LHCN-M2 (cell line): ENCODE measurements around the gene PAN3. TPM values are rescaled to one million over a fixed set of nuclear protein-coding genes. Genes with fewer than 3 reads are reported as not detected.
"Not testable (repeated sequence)": the region's sequence is repeated elsewhere in the genome, so short reads cannot be mapped to it uniquely, and the experiment has no call there.

Experiments
- DNase-seq: peaks from one replicate; pipeline ENCODE4 v3.0.0-alpha.2; 2012; ENCODE audit warnings: low read depth
- polyA plus RNA-seq: library from polyadenylated mRNA; unstranded; fragments of >200 nt; gene quantifications from one replicate; pipeline ENCODE4 v1.2.1, GENCODE V29; 2012; ENCODE audit warnings: missing spikeins
- total RNA-seq: library from RNA; depleted of rRNA; stranded (reverse); fragments of >200 nt; gene quantifications from 2 replicates; pipeline ENCODE4 v1.2.3, GENCODE V29; 2014; rRNA removed

The PAN3 gene, protein sequence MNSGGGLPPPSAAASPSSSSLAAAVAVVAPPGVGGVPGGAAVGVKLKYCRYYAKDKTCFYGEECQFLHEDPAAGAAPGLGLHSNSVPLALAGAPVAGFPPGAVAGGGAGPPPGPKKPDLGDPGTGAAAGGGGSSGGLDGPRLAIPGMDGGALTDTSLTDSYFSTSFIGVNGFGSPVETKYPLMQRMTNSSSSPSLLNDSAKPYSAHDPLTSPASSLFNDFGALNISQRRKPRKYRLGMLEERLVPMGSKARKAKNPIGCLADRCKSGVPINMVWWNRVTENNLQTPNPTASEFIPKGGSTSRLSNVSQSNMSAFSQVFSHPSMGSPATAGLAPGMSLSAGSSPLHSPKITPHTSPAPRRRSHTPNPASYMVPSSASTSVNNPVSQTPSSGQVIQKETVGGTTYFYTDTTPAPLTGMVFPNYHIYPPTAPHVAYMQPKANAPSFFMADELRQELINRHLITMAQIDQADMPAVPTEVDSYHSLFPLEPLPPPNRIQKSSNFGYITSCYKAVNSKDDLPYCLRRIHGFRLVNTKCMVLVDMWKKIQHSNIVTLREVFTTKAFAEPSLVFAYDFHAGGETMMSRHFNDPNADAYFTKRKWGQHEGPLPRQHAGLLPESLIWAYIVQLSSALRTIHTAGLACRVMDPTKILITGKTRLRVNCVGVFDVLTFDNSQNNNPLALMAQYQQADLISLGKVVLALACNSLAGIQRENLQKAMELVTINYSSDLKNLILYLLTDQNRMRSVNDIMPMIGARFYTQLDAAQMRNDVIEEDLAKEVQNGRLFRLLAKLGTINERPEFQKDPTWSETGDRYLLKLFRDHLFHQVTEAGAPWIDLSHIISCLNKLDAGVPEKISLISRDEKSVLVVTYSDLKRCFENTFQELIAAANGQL
- 10.6 and 13.0 TPM in 2 replicates for total RNA-seq
- polyA plus RNA-seq, result 3.8 TPM

DNA sequence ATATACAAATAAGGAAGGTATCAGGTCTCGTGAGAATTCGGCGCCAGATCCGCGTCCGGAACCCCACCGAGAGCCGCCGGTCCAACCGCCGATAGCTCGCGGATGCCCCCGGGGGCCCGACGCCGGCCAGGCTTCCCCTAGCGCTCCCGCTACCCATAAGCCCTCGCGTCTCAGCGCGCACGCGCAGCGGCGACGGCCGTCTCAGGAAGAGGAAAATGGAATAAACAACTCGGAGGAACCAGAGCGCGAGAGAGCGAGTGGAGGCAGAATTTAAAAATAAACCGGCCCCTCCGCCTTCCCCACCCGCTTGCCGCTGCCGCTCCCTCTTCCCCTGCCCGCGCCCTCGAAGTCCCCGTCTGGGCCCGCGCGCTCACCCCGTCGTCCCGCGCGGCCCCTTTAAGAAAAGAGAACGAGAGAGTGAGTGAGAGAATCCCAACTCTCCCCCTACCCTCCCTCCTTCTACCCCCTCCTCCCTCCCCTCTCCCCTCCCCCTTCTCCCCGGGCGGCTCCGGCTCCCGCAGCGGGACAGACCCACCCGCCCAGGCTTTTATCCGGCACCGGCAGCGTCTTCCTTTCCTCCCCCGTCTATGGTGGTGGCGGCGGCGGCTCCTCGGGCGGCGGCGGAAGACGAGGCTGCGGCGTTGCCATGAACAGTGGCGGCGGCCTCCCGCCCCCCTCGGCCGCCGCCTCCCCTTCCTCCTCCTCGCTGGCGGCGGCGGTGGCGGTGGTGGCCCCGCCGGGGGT is at the start of gene PAN3:
Gene PAN3, plus strand, starts transcription at position 534 of the 744 bp plus-strand sequence. Its CDS starts 113 bp downstream, at position 647.
- DNase-seq, result peak; percentile 88

DNA sequence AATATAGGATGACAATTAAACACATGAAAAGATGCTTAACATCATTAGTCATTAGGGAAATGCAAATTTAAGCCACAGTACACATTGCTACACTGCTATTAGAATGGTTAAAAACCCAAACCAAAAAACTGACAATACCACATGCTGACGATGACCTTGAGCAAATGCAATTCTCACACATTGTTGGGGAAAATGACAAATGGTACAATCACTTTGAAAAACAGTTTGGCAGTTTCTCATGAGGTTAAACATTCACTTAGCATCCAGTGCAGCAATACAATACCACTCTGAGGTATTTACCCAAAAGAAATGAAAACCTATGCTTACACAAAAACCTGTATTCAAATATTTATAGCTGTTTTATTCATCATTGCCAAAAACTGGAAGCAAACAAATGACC is 49.3 kb upstream of the PAN3 start:
- DNase-seq, result no peak

DNA sequence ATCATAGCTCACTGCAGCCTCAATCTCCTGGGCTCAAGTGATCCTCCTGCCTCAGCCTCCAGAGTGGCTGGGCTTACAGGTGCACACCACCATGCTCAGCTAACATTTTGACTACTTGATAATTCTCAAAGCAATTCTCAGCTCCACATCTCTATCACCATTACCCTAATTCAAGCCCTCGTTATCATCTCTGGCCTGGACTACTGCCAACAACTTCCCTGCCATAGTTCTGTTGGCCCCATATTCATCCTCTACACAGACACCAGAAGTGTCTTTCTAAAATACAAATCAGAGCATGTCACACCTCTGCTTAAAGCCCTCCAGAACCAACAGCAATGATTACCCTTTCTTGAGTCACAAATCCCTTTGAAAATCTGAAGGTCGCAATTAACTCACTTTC is 45.9 kb upstream of the PAN3 start:
- no peak for DNase-seq

DNA sequence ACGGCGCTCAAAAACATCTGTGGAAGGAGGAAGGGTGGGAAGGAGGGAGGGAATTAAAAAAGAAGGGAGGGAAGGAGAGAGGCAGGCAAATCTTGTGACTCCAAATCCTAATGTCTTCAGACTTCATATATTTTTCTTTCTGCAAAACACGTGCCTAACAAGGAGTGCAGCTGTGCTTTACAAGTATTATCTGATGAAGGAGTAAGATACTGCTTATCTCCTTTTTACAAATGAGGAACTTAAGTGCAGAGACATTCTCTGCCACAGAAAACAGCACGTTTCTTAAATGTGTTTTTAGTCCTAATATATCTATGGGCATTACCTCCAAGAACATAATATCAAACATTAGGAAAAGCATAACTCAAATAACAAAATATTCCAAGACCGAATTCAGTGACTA is 44.5 kb upstream of the PAN3 start:
- no peak for DNase-seq

DNA sequence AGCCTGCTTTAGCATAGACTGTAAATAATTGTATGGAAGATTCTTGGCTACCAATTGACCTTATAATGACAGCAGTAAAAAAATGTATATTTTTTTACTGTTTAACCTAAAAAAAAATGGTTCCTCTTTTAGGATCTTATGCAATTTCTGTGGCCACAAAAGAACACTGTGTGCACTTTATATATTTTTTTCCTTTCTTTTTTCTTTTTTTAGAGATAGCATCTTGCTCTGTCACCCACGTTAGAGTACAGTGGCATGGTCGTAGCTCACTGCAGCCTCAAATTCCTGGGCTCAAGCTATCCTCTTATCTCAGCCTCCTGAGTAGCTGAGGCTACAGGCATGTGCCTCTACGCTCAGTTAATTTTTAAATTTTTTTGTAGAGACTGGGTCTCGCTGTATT is 44.0 kb upstream of the PAN3 start:
- DNase-seq, result no peak

DNA sequence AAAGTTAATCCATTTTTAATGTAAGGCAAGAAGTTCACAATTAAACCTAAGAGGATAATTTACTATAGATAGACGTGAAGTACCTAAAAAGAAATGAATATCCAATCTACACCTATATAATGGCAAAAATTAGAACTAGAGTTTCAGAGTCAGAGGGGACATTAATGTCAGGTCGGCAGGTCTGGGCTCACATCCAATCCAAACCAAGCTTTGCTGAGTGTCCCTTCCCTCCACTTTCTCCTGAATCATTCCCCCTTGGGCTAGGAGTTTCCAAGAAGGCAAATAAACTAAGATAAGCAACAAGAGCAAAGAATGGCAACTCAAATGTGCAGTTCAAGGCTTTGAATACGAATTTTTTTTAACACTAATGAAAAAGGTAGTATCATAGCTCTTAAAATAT is 40.8 kb upstream of the PAN3 start:
- DNase-seq, result no peak

DNA sequence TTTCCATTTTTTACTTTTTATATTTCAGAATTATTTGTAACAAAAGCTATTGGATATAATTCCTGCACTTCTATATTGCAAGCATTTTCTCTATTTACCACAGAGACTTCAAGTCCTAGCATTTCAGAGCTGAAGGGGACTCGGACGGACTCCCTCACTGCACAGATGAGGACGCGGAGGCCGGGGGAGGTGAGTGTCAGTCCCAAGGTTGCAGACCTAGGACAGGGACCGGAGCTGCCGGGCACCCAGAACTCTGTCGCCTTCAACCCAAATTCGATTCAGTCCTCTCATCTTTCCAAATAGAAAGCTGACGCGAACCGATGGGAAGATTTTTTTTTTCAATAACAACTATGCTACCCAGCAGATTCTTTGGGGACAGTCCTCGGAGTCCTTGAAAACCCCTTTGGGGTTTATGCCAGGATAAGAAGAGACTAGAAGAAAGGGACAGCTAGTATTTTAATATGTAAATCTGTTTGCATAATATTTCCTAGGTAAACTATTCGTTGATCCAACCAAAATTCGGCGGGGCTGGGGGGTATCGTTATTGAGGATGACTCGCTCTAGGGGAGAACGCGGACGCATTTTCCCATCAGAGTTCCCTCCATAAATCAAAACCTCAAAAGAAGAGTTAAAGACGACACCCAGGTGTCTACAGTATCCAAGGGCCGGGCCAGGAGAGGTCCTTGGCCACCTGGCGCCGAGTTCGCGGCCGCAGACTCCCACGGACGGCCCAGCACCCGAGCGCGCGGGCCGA is 38.8 kb upstream of the PAN3 start:
- no peak for DNase-seq

DNA sequence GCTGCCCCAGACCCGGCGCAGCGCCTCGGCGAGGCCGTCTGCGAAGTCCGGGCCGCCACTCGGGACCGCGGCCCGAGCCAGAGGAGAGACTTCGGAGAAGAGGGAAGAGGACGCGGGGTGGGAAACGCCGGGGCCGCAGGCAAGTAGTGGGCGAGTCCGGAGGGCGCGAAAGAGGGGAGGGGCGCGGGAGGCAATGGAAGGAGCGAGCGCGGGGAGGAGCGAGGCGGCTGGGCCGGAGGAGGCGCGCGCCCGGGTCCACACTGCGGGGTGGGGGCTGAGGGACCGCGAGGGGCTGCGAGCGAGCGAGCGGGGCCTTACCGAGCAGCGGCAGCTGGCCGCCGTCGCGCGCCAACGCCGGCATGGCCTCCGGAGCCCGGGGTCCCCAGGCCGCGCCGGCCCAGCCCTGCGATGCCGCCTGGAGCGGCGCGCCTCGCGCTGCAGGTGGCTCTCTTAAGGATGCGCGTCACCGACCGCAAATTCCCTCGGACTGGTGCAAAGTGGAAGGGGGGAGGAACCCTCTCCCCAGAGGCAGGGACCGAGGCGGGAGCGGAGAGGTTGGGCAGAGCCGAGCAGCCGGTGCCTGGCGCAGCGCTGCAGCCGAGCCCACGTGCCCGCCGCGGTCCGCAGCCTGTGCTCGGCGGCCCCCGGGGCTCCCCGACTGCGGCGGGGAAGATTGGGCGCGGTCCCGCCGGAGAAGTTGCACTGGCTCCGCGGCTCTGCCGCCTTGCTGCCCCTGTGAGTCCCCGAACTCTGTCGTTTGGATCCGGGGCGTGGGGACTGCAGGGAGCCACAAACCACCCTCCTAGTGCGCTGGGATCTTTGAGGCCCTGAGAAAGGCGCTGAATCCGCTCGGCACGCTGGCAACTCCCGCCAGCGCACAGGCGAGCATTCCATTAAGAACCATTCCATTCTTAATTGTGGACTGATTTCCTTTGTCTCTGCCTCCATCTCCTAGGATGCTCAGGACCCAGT is 37.9 kb upstream of the PAN3 start, which contains the start of gene FLT3:
Gene FLT3, minus strand, starts transcription at position 427 of the 972 bp plus-strand sequence. Its CDS starts 66 bp downstream, at position 361.
- DNase-seq, result peak; percentile 9

DNA sequence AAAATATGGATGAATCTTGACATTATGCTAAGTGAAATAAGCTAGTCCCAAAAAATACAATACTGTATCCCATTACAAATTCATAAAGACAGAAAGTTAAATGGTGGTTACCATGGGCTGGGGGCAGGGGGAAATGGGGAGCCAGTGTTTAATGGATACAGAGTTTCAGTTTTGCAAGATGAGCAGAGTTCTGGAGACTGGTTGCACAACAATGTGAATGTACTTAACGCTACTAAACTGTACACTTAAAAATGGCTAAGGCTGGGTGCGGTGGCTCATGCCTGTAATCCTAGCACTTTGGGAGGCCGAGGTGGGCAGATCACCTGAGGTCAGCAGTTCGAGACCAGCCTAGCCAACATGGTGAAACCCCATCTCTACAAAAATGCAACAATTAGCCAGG is 36.5 kb upstream of the PAN3 start:
- DNase-seq, result not testable (repeated sequence)

DNA sequence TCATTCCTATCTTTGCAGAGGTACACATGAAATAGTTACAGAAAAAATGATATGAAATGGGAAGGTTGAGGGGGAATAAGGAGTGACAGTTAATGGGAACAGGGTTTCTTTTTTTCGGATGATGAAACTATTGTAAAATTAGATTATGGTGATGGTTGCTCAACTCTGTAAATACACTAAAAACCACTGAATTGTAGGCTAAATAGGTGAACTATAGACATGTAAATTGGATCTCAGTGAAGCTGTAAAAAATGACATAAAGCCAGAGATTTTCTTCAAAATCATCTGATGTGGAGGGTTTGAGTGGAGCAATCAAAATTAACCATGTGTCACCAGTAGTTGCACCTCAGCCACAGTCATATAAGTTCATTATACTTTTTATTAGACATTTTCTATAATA is 31.4 kb upstream of the PAN3 start:
- DNase-seq, result no peak

DNA sequence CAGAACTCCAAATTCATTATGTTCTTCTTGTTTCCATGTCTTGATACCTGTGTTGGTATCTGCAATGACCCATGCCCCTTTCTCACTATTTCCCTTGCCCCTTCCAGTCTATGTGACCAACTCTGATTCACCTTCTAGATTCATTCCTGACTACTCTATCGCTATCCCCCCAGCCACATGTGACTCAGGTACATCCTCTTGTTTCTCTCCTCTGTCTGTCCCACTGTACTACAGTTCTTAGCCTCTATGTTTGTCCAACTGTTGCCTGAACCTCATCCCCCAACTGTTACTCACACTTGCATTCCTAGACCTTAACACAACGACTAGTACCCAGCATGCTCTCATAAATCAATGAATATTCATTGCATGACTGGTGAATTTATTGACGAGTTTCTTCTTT is 27.9 kb upstream of the PAN3 start:
- DNase-seq, result peak; percentile 4

DNA sequence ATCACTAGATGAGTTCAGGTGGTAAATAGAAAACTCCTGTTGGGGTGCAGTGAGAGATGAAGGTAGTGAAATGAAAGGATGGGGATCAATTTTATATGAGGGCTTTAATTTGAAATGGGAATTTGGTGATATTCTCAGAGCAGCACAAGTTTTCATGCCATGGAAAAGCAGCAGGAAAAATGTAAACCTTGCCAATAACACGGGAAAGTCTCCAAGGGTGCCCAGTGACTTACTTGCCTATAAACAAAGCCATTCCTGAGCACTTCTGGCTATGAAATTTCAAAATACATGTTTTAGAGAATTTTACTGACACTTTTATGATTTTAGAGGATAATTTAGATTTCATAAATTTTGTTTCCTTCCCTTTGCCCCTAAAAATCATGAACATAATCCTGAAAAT is 21.6 kb upstream of the PAN3 start:
- no peak for DNase-seq

DNA sequence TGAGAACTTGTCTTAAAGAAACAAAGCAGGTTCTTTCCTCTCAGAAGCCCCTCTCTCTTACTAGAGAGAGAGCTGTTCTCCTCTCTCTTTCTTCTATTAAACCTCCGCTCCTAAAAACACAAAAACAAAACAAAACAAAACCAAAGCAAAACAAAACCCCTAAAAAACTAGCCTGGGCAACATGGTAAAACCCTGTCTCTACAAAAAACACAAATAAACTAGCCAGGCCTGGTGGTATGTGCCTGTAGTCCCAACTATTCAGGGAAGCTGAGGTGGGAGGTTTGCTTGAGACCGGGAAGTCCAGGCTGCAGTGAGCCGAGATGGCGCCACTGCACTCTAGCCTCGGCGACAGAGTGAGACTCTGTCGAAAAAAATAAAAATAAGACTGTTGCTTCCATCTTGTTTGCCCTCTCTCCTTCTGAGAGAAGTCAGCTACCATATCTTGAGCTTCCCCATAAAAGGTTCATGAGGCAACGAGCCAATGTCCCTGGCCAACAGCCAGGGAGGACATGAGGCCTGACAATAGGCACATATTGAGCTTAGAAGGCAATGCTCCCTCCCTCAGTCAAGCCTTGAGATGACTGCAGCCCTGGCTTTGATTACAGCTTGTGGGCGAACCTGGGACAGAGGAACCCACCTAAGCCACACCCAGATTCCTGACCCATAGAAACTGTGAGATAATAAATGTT is 20.5 kb upstream of the PAN3 start:
- DNase-seq, result no peak

DNA sequence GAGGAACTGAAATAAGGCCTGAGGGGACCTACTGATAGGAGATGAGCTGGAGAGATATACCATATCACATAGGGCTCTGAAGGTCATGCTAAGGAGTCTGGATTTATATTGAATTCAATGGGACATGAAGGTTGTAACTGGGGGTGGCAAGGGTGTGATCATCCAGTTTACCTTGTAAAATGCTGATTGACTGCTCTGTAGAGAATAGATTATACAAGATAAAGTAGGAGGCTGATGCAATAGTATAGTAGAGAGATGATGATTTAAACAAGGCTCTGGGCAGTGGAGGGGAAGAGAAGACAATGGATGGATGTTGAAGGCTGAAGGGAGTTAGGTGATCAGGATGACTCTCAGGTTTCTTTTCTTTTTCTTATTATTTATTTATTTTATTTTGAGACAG is 18.0 kb upstream of the PAN3 start:
- DNase-seq, result no peak

DNA sequence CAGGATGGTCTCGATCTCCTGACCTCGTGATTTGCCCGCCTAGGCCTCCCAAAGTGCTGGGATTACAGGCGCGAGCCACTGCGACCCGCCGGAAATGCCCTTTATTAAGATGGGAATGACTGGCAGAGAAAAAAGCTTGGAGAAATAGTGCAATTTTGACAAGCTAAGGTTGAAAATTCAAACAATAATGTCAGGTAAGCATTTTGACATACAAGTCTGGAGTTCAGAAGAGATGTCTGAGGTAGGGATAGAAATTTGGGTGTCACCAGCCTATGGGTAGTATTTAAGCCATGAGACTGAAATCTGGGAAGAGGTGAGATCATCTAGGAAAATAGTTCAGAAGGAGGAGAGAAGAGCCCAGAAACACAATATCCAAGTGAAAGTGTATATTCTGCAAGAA is 17.1 kb upstream of the PAN3 start:
- DNase-seq, result no peak

DNA sequence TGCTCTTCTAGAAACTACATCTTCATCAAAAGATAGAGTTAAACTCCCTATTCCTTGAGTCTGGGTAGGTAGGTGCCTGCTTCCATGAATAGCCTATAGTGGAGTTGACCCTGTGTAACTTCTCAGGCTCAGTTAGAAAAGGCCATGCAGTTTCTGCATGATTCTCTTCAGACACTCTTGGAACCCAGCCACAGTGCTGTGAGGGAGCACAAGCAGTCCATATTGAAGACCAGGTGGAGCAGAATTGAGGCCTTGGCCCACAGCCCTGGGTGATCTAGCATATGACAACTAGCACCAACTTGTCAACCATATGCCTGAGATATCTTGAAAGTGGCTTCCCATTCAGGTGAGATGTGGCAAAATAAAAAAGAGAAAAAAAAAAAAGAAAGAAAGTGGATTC is 10.3 kb upstream of the PAN3 start:
- DNase-seq, result no peak

DNA sequence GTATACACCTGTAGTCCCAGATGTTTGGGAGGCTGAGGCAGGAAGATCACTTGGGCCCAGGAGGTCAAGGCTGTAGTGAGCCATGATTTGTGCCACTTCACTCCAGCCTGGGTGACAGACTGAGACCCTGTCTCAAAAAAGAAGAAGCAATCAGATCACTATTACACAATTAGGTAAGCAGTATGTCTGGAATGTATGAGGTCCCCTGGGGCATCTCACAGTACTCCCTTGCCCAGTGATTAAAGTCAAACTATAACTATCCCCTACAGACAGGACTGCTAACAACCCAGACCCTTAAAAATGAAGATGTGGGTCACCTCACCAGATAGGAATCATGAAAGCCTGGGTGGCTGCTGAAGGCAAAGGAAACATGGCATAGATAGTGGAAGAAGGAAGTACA is 9.4 kb upstream of the PAN3 start:
- no peak for DNase-seq

DNA sequence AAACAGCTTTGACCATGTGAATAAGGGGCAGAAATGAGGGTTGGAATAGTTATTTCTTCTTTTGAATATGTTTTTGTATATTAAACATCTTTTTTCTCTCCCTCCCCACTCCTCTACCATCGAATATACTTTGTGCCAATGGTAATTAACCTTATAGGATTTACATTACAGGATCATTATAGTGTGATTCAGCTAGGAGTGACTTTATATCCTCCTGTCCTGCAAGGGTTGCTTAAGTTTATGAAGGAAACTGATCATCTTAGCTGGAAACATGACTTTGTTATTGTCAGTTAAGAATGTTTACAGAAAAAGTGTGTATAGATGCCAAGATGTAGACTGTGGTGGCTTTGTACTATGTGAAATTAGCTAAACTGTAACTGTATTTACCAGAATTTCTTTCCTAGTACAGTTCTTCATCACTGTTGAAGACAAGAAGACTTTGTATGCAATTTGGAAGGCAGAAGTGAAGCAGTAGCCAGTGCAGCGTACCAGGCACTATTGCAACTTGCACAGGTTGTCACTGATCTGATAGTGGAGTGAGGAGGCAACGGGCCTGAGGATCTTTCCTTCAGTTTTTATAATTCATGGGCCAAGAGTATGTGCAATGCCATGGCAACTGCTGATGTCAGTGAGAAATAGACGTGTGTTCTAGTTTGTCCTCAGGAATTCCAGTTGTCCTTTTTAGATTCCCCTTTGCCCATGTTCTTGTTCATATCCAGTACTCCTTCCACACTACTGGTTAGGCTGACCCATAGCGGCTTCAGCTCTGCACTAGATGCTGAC is 8.2 kb upstream of the PAN3 start:
- no peak for DNase-seq
